Measurements from ENCODE around the gene BIRC2.
"Not testable (repeated sequence)": the region's sequence is repeated elsewhere in the genome, so short reads cannot be mapped to it uniquely, and the experiment has no call there.

BIRC2 gene

DNA sequence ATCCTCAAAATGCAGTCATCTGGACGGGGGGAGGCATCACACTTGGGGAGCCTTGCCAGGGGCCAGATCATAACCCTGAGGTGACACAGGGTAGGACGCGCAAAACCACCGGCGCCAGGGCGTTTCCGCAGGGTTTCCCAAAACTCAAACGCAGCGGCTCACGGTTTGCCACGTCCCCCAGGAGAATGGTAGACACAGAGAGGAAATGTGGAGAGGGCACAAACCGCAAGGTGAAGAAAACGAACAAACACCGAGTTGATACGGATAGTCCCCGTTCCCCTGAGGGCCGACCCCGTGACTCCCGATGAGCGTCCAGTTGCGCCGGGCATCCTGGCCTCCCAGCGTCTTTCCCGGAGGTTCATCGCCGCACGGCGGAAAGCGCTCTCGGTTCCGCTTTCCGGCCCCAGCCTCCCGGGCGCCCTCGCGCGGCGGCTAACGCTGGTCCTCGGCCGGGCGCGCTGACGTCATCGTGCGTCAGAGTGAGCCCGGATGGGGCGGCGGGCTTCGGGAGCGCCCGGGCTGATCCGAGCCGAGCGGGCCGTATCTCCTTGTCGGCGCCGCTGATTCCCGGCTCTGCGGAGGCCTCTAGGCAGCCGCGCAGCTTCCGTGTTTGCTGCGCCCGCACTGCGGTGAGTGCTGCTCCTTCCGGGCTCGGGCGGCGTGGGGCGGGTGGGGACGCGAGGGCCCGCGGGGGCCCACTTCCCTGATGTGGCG lies at the start of gene BIRC2:
Gene BIRC2 (plus strand): TSS at position 467 of the 714 bp plus-strand sequence. CDS start 2,641 bp downstream, outside the sequence.
- peak; percentile 91 for DNase-seq

- DNase-seq, result not testable (repeated sequence)
Observed at GRCh38 chr11:102300837-102301236, 46.2 kb upstream of the BIRC2 start.

DNA sequence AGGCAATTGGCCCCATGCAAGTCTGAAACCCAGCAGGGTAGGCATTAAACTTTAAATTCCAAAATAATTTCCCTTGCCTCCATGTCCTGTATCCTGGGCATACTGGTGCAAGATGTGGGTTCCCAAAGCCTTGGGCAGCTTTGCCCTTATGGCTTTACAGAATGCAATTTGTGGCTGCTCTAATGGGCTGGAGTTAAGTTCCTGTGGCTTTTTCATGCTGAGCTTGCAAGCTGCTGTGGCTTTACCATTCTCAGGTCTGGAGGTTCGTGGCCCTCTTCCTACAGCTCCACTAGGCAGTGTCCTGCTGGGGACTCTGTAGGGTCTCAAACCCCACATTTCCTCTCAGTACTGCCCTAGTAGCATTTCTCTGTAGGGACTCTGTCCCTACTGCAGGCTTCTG lies 44.8 kb upstream of the BIRC2 start:
- DNase-seq, result no peak

DNA sequence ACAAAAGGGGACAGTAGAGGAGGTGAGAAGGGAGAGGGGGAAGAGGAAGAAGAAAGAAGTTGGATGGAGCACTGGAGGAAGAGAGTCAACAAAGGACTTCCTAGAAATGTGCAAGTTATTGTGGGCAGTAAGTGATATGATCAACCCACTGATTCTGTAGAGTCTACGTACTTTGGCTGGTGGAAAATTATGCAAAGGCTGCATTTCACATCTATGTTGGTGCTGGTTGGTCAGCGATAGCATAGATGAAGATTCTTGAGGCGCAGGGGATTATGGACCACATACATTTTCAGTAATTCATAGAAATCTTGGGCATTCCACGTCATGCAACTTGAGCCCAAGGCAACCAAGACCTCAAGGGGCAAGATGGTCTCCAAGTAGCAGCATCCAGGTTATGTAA lies 42.3 kb upstream of the BIRC2 start:
- DNase-seq, result no peak

DNA sequence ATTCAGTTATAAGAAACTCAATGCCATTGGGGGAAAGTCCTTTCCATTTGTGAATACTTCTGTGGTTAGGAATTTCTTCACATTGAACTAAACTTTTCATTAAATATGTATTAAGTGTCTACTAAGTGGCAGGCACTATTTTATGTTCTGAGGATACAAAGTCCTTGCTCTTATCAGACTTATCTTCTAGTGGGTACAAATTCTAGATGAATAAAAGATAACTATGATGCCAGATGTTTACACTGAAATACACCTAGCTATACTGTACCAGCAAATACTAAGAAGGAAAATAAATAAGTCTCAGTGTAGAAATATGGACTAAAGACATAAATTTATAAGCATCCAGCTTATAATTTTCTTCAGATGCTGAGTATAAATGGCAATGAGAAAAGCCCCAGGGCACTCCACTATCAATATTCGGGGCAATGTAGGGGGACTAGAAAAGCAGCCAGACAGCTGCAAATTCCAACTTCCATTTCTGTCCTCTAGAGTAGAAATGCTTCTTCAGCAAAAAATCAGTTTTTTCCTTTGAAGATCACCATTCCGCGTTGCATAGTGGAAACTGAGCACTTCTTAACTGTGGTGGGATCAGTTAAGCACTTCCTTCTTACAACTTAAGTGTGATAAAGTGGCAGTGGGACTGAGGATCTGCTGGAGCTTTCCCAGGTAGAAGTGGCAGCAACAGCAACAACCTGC lies 41.5 kb upstream of the BIRC2 start:
- DNase-seq, result no peak

- DNase-seq, result no peak
Observed at GRCh38 chr11:102306048-102306597, 40.9 kb upstream of the BIRC2 start.

GRCh38 chr11:102306817-102307726 lies 39.9 kb upstream of the BIRC2 start:
- DNase-seq, result no peak

GRCh38 chr11:102307727-102308038 lies 39.3 kb upstream of the BIRC2 start:
- DNase-seq, result no peak

DNA sequence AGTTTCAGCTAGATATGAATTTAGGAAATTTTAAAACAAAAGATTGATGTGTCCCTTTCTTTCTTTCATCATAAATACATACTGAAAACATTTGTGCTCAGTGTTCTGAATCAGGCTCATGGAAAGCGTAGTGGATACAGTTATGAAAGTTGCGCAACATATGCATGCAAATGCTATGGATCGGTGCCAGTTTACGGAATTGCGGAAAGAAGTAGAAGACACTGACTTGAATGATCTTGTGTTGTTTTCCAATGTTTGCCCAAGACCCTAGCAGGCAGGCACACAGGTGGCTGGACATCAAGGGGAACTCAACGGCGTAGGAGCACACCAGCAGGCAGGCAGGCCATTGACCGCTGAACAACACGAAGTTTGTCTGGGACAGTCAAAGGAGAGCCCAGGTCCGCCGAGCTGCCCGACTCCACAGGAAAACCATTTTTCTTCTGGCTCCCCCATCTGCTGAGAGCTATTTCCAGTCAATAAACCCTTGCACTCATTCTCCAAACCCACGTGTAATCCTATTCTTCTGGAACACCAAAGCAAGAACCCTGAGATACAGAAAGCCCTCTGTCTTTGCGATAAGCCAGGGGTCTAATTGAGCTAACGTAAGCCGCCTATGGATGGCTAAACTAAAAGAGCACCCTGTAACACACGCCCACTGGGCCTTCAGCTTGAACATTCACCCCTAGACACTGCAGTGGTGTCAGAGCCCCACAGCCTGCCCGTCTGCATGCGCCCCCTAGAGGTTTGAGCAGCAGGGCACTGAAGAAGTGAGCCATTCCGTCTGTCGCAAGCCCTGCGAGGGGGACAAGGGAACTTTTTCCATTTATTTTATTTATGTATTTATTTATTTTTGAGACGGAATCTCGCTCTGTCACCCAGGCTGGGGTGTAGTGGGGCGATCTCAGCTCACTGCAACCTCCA lies 37.1 kb upstream of the BIRC2 start:
- DNase-seq, result no peak

DNA sequence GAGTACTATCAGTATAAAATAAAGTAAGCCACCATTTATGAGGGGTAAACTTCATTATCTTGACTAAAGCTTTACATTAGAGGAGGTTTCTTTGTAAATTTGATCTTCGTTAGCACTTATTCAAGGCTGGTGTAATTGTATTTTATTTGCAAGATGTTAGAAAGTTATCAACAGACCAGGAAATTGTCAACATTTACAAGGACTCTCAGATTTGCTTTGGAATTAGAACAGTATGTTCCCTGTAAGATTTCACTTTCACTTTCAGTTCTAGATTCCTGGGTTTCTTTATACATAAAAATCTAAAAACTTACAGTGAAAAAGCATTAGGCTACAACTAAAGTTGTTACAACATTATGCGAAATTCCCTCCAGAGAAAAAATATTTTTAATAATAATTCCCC lies 34.3 kb upstream of the BIRC2 start:
- DNase-seq, result no peak

- no peak for DNase-seq
Observed at GRCh38 chr11:102313238-102313940, 33.6 kb upstream of the BIRC2 start.

- no peak for DNase-seq
Observed at GRCh38 chr11:102314784-102315183, 32.2 kb upstream of the BIRC2 start.

- DNase-seq, result no peak
Observed at GRCh38 chr11:102316346-102316904, 30.6 kb upstream of the BIRC2 start.

GRCh38 chr11:102317099-102317767 lies 29.8 kb upstream of the BIRC2 start, which contains the start of gene BIRC3:
BIRC3 (plus strand) TSS chr11:102317484; CDS start chr11:102324510, 7,026 bp downstream.
- peak; percentile 74 for DNase-seq

GRCh38 chr11:102317768-102318103 lies 29.3 kb upstream of the BIRC2 start:
- no peak for DNase-seq

- no peak for DNase-seq
Observed at GRCh38 chr11:102318469-102318868, 28.5 kb upstream of the BIRC2 start.

DNA sequence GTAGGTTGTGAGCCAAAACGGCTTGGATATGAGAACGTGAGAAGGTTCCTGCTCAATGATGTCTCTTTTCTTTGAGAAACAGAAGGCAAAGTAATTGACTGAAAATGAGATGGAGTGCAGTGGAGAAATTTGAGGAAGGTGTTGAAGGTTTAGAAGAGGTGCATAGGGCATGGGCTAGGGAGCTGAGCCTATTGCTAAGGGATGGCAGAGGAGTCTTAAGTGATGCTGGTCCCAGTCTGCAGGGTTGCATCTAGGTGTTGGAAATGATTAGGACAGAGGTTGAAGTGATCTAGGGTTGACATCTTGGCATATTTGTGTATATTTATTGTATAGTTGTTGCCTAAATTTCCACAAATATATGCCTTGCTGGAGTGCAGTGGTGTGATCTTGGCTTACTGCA lies 27.5 kb upstream of the BIRC2 start:
- no peak for DNase-seq

DNA sequence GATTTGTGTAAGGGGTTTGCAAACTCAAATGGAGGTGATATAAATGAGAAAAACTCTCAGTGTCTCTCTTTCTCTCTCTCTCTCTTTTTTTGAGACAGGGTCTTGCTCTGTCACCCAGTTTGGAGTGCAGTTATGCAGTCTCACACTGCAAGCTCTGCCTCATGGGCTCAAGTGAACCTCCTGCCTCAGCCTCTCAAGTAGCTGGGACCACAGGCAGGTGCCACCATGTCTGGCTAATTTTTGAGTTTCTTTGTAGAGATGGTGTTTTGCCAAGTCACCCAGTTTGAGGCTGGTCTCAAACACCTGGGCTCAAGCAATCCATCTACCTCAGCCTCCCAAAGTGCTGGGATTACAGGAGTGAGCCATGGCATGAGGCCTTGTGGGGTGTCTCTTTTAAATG lies 26.8 kb upstream of the BIRC2 start:
- no peak for DNase-seq

- no peak for DNase-seq
Observed at GRCh38 chr11:102320679-102321078, 26.3 kb upstream of the BIRC2 start.

DNA sequence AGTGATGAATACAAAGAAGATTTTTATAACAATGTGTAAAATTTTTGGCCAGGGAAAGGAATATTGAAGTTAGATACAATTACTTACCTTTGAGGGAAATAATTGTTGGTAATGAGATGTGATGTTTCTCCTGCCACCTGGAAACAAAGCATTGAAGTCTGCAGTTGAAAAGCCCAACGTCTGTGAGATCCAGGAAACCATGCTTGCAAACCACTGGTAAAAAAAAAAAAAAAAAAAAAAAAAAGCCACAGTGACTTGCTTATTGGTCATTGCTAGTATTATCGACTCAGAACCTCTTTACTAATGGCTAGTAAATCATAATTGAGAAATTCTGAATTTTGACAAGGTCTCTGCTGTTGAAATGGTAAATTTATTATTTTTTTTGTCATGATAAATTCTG lies 24.5 kb upstream of the BIRC2 start:
- no peak for DNase-seq
